IMR-90 (cell line): Measurements from ENCODE around the gene CSK. TPM values are rescaled to one million over a fixed set of nuclear protein-coding genes. Genes with fewer than 3 reads are reported as not detected.
A peak's percentile ranks its signal among the peaks of the same experiment; 100 is the strongest.

Source experiments
- ATAC-seq: fragments of 200-7000 bp; cut with Tn5 transposase; 2 replicates; pipeline ENCODE4 v1.9.1; 2020; ENCODE audit warnings: low read depth, mild to moderate bottlenecking, moderate library complexity
- BruUV-seq: library from RNA; stranded (reverse); fragments of 400-500 nt; replicated peaks from 2 replicates; lab custom pipeline; 2021; lab: Mats Ljungman, UMichigan
- CTCF ChIA-PET: fragments of 300-600 bp; formaldehyde crosslinking; extraction: SDS; loops from one replicate; lab custom pipeline; 2021; ENCODE audit warnings: antibody characterized with exemption; lab: Yijun Ruan, JAX
- POLR2A ChIA-PET: fragments of 300-600 bp; sonication (Branson Sonifier 250); formaldehyde crosslinking; loops from one replicate; lab custom pipeline; 2022; ENCODE audit warnings: antibody characterized with exemption; ENCODE audit not compliant: unreplicated experiment; lab: Charles Lee
- DNase-seq: peaks from one replicate; pipeline ENCODE4 v3.0.0; 2013
- H2AFZ ChIP-seq: replicated peaks from 2 replicates; pipeline ENCODE3; 2013; ENCODE audit warnings: low read length, mild to moderate bottlenecking; ENCODE audit not compliant: poor library complexity
- H2AK5ac ChIP-seq: 2 replicates; pipeline ENCODE4 v1.6.1; 2013; ENCODE audit warnings: low read depth, low read length, inconsistent platforms
- H2AK9ac ChIP-seq: replicated peaks from 2 replicates; pipeline ENCODE3; 2013; ENCODE audit warnings: mild to moderate bottlenecking, low read depth, low read length, moderate library complexity; ENCODE audit not compliant: poor library complexity
- H2BK120ac ChIP-seq: 2 replicates; pipeline ENCODE4 v1.6.1; 2013; ENCODE audit warnings: low read depth, low read length, inconsistent platforms
- H2BK15ac ChIP-seq: 3 replicates; pipeline ENCODE4 v1.6.1; 2013; ENCODE audit warnings: low read depth, low read length, inconsistent platforms
- H2BK20ac ChIP-seq: 2 replicates; pipeline ENCODE4 v1.6.1; 2013; ENCODE audit warnings: low read depth, mild to moderate bottlenecking, inconsistent platforms, low read length, moderate library complexity
- H2BK5ac ChIP-seq: 2 replicates; pipeline ENCODE4 v1.6.1; 2013; ENCODE audit warnings: mild to moderate bottlenecking, low read depth, low read length, inconsistent platforms; ENCODE audit not compliant: poor library complexity, severe bottlenecking
- H3K14ac ChIP-seq: replicated peaks from 2 replicates; pipeline ENCODE4 v1.6.1; 2013; ENCODE audit warnings: low read depth, low read length, inconsistent platforms
- H3K18ac ChIP-seq: 2 replicates; pipeline ENCODE4 v1.6.1; 2013; ENCODE audit warnings: low read depth, low read length, control low read depth
- H3K23ac ChIP-seq: 2 replicates; pipeline ENCODE4 v1.6.1; 2013; ENCODE audit warnings: low read depth, low read length, inconsistent platforms
- H3K27ac ChIP-seq: 2 replicates; pipeline ENCODE4 v1.5.1; 2013; ENCODE audit warnings: mild to moderate bottlenecking, control low read depth, low read length; ENCODE audit not compliant: insufficient read depth
- H3K27me3 ChIP-seq: 2 replicates; pipeline ENCODE4 v1.6.1; 2013; ENCODE audit warnings: low read length; ENCODE audit not compliant: control insufficient read depth, insufficient read depth
- H3K36me3 ChIP-seq: 2 replicates; pipeline ENCODE4 v1.6.1; 2013; ENCODE audit warnings: low read length, mixed read lengths; ENCODE audit not compliant: control insufficient read depth, insufficient read depth
- H3K4ac ChIP-seq: 2 replicates; pipeline ENCODE4 v1.6.1; 2013; ENCODE audit warnings: low read depth, low read length, inconsistent platforms
- H3K4me1 ChIP-seq: 2 replicates; pipeline ENCODE4 v1.6.1; 2013; ENCODE audit warnings: low read length, mixed read lengths; ENCODE audit not compliant: control insufficient read depth, insufficient read depth
- H3K4me2 ChIP-seq: 2 replicates; pipeline ENCODE4 v1.6.1; 2013; ENCODE audit warnings: low read depth, mild to moderate bottlenecking, control low read depth, low read length, moderate library complexity
- H3K4me3 ChIP-seq: 2 replicates; pipeline ENCODE4 v1.5.1; 2013; ENCODE audit warnings: low read depth, mild to moderate bottlenecking, control low read depth, low read length, moderate library complexity; ENCODE audit not compliant: insufficient read depth
- H3K56ac ChIP-seq: 2 replicates; pipeline ENCODE4 v1.6.1; 2013; ENCODE audit warnings: low read length, inconsistent platforms; ENCODE audit not compliant: insufficient read depth; ENCODE audit errors: extremely low read depth
- H3K79me1 ChIP-seq, 2 experiments: 2 replicates each; pipeline ENCODE4 v1.6.1; 2013; ENCODE audit warnings: low read length in 2 of 2, inconsistent platforms in 1 of 2, low read depth in 1 of 2
- H3K9ac ChIP-seq: 2 replicates; pipeline ENCODE4 v1.6.1; 2013; ENCODE audit warnings: low read depth, low read length, control low read depth
- H3K9me1 ChIP-seq: 2 replicates; pipeline ENCODE4 v1.6.1; 2013; ENCODE audit warnings: low read length, inconsistent platforms; ENCODE audit not compliant: insufficient read depth
- H3K9me3 ChIP-seq: 2 replicates; pipeline ENCODE4 v1.6.1; 2013; ENCODE audit warnings: low read length; ENCODE audit not compliant: control insufficient read depth, insufficient read depth
- H4K20me1 ChIP-seq: 2 replicates; pipeline ENCODE4 v1.6.1; 2013; ENCODE audit warnings: low read length, inconsistent platforms; ENCODE audit not compliant: insufficient read depth
- H4K5ac ChIP-seq: 2 replicates; pipeline ENCODE4 v1.6.1; 2013; ENCODE audit warnings: mild to moderate bottlenecking, low read depth, low read length, control low read depth
- H4K8ac ChIP-seq, 2 experiments: 2 replicates each; pipeline ENCODE4 v1.6.1; 2013; ENCODE audit warnings: low read depth in 2 of 2, low read length in 2 of 2, control low read depth in 1 of 2, inconsistent platforms in 1 of 2
- H4K91ac ChIP-seq: 2 replicates; pipeline ENCODE4 v1.6.1; 2013; ENCODE audit warnings: low read depth, low read length, inconsistent platforms; ENCODE audit not compliant: insufficient read depth
- CEBPB ChIP-seq: IDR thresholded peaks from 2 replicates; pipeline ENCODE4 v1.6.1; 2012; ENCODE audit warnings: low read depth, low read length, improper control_type of control experiment
- MAFK ChIP-seq: IDR thresholded peaks from 2 replicates; pipeline ENCODE4 v1.6.1; 2012; ENCODE audit warnings: low read depth, low read length, improper control_type of control experiment
- MXI1 ChIP-seq: IDR thresholded peaks from 2 replicates; pipeline ENCODE4 v1.6.1; 2012; ENCODE audit warnings: low read depth, mild to moderate bottlenecking, low read length, moderate library complexity, borderline replicate concordance
- POLR2A ChIP-seq: IDR thresholded peaks from 2 replicates; pipeline ENCODE4 v1.6.1; 2012; ENCODE audit warnings: mild to moderate bottlenecking, low read depth, low read length
- RFX5 ChIP-seq: IDR thresholded peaks from 2 replicates; pipeline ENCODE4 v1.8.0; 2012; ENCODE audit warnings: low read depth, mild to moderate bottlenecking, low read length, moderate library complexity
- SMC3 ChIP-seq: fragments of 150-350 bp; IDR thresholded peaks from 2 replicates; pipeline ENCODE4 v1.6.1; 2016; ENCODE audit warnings: low read depth, mild to moderate bottlenecking, antibody characterized with exemption, low read length, moderate library complexity
- WGBS, 2 experiments: methylation state at CpG; one replicate each; pipeline versions ENCODE4 v1.1.5 to v1.1.7; 2013; ENCODE audit warnings: missing lambda C conversion rate in 2 of 2; ENCODE audit not compliant: insufficient read length in 1 of 2; ENCODE audit errors: extremely low coverage in 2 of 2; 5-methylcytosine and 5-hydroxymethylcytosine counted together
- dilution Hi-C: fragments of 300-500 bp; cut with HindIII; formaldehyde crosslinking; loops from one replicate; pipeline ENCODE4 v1.14.3; 2018; ENCODE audit warnings: low sequenced_read_pairs; ENCODE audit not compliant: unreplicated experiment
- in situ Hi-C: fragments of 300-500 bp; cut with MboI; formaldehyde crosslinking; loops from 3 replicates; pipeline ENCODE4 v1.14.3; 2019; ENCODE audit warnings: low sequenced_read_pairs, inconsistent platforms, mixed read lengths
- intact Hi-C: fragments of 100-400 bp; cut with micrococcal nuclease; formaldehyde crosslinking; loops from 2 replicates; pipeline ENCODE4 v1.10.0; 2022
- polyA plus RNA-seq, 3 experiments: library from polyadenylated mRNA; depleted of rRNA; stranded (reverse); fragments of >200 nt; gene quantifications; 2 replicates each; pipeline ENCODE4 v1.2.3, GENCODE V29; 2012; ENCODE audit warnings: low replicate concordance in 1 of 3
- total RNA-seq: library from RNA; depleted of rRNA; stranded (reverse); fragments of >200 nt; gene quantifications from 2 replicates; pipeline ENCODE4 v1.2.3, GENCODE V29; 2012
- TF ChIP-seq, protein P1 (sequence below): fragments of 150-350 bp; IDR thresholded peaks from 2 replicates; pipeline ENCODE4 v1.6.1; 2016; ENCODE audit warnings: low read depth, mild to moderate bottlenecking, low read length, moderate library complexity, borderline replicate concordance

CSK gene
- total and polyA plus RNA-seq, 2 of the 4 experiments (the other 2 are of a cell fraction): 10.8 to 54.0 TPM

GRCh38 chr15:74798388-74799254 lies 16.7 kb downstream of the CSK start:
- H4K8ac ChIP-seq: no peak overlapping the region
- ChIA-PET CTCF (no interaction called here), POLR2A (no interaction called here)
- no TSS peak for BruUV-seq
- ATAC-seq (no peak), DNase-seq (no peak)
- H3K9me1 ChIP-seq: peaks cover 7% of the 10 kb centered on the region; the same call in 1 of the 2 replicates
- intact Hi-C loops (no loop called here), dilution Hi-C loops (no loop called here), in situ Hi-C loops (no loop called here)
- H3K4me1 ChIP-seq: peaks cover 2% of the 10 kb centered on the region; the same call in 1 of the 2 replicates
- H2BK15ac ChIP-seq: no peak overlapping the region
- H2BK120ac ChIP-seq: no peak overlapping the region
- no peak for TF ChIP-seq CEBPB
- no peak for TF ChIP-seq MXI1
- TF ChIP-seq SMC3: no peak
- no peak for TF ChIP-seq MAFK
- TF ChIP-seq, protein P1, sequence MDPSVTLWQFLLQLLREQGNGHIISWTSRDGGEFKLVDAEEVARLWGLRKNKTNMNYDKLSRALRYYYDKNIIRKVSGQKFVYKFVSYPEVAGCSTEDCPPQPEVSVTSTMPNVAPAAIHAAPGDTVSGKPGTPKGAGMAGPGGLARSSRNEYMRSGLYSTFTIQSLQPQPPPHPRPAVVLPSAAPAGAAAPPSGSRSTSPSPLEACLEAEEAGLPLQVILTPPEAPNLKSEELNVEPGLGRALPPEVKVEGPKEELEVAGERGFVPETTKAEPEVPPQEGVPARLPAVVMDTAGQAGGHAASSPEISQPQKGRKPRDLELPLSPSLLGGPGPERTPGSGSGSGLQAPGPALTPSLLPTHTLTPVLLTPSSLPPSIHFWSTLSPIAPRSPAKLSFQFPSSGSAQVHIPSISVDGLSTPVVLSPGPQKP: no peak
- no peak for TF ChIP-seq POLR2A
- no peak for TF ChIP-seq RFX5
- no peak overlapping the region for H3K27ac ChIP-seq
- peaks cover 64% of the 10 kb centered on the region for H4K20me1 ChIP-seq
- peaks cover 41% of the 10 kb centered on the region for H3K36me3 ChIP-seq
- peaks cover 3 to 70% of the 10 kb centered on the region in 2 experiments for H3K79me1 ChIP-seq
- no peak overlapping the region for H2BK20ac ChIP-seq
- H3K4me2 ChIP-seq: no peak overlapping the region
- H3K9ac ChIP-seq: no peak overlapping the region
- H3K4me3 ChIP-seq: no peak overlapping the region
- H3K27me3 ChIP-seq: no peaks in the 10 kb centered on the region
- no peak overlapping the region for H2BK5ac ChIP-seq
- no peak overlapping the region for H3K18ac ChIP-seq
- no peak overlapping the region for H2AFZ ChIP-seq
- no peak overlapping the region for H3K23ac ChIP-seq
- peak overlapping the region; percentile 50 for H2AK9ac ChIP-seq
- no peak overlapping the region for H4K5ac ChIP-seq
- no peak overlapping the region for H4K91ac ChIP-seq
- WGBS, 2 experiments: 93% methylated on average over 12 of the region's 25 CpGs; no CpG with 5 or more reads in 1 of the 2 experiments
- H3K9me3 ChIP-seq: no peaks in the 10 kb centered on the region
- no peak overlapping the region for H3K14ac ChIP-seq
- no peak overlapping the region for H3K56ac ChIP-seq
- no peak overlapping the region for H2AK5ac ChIP-seq
- no peak overlapping the region for H3K4ac ChIP-seq
